ENCODE data around the gene NTM.

DNA sequence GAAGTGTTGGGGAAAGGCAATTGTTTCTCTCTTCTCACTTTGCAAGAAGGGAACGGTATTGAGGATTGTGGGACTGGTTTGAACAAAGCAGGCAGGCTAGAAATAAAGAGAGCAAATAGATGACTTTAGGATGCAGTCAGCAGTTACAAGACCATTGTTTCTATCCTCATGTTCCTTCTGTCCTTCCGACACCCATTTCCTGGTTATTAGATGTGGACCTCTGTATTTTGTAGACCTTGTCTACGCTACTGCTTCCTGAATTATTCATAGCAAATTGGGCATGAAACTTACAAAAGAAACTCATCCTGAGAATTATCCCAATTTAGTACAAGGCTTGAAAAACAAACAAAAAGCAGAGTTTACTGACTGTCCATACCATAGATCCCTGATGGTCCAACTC, 656.3 kb downstream of the NTM start:
- TF ChIP-seq, protein P1, sequence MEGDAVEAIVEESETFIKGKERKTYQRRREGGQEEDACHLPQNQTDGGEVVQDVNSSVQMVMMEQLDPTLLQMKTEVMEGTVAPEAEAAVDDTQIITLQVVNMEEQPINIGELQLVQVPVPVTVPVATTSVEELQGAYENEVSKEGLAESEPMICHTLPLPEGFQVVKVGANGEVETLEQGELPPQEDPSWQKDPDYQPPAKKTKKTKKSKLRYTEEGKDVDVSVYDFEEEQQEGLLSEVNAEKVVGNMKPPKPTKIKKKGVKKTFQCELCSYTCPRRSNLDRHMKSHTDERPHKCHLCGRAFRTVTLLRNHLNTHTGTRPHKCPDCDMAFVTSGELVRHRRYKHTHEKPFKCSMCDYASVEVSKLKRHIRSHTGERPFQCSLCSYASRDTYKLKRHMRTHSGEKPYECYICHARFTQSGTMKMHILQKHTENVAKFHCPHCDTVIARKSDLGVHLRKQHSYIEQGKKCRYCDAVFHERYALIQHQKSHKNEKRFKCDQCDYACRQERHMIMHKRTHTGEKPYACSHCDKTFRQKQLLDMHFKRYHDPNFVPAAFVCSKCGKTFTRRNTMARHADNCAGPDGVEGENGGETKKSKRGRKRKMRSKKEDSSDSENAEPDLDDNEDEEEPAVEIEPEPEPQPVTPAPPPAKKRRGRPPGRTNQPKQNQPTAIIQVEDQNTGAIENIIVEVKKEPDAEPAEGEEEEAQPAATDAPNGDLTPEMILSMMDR (IDR thresholded peaks at IDR 0.05), result no peak
- no peak for TF ChIP-seq POLR2A (IDR thresholded peaks at IDR 0.05)
